ENCODE data around the gene POLA1.
A peak's percentile ranks its signal among the peaks of the same experiment; 100 is the strongest.

The POLA1 gene

GRCh38 chrX:25010784-25011588, 317.3 kb downstream of the POLA1 start:
- no peak for DNase-seq (ENCODE audit: low read depth)

- DNase-seq (ENCODE audit: low read depth): no peak
Observed at GRCh38 chrX:25011589-25012432, 318.1 kb downstream of the POLA1 start.

GRCh38 chrX:25012433-25012735, 318.7 kb downstream of the POLA1 start:
- no peak for DNase-seq (ENCODE audit: low read depth)

GRCh38 chrX:25012793-25013631, 319.3 kb downstream of the POLA1 start:
- DNase-seq (ENCODE audit: low read depth): no peak

- DNase-seq (ENCODE audit: low read depth): no peak
Observed at GRCh38 chrX:25013632-25014365, 320.1 kb downstream of the POLA1 start.

GRCh38 chrX:25014366-25014838, 320.7 kb downstream of the POLA1 start:
- no peak for DNase-seq (ENCODE audit: low read depth)

GRCh38 chrX:25015486-25016360, 322.0 kb downstream of the POLA1 start, which contains the start of gene ARX:
Gene ARX, minus strand, starts transcription at chrX:25015965. Its CDS starts 228 bp downstream, at chrX:25015737.
- peak; percentile 14 for DNase-seq (ENCODE audit: low read depth)

GRCh38 chrX:25016361-25016671, 322.6 kb downstream of the POLA1 start:
- no peak for DNase-seq (ENCODE audit: low read depth)

- DNase-seq (ENCODE audit: low read depth): no peak
Observed at GRCh38 chrX:25016938-25017598, 323.4 kb downstream of the POLA1 start.

GRCh38 chrX:25017667-25018247, 324.0 kb downstream of the POLA1 start:
- no peak for DNase-seq (ENCODE audit: low read depth)

GRCh38 chrX:25018682-25019081, 325.0 kb downstream of the POLA1 start:
- no peak for DNase-seq (ENCODE audit: low read depth)

- no peak for DNase-seq (ENCODE audit: low read depth)
Observed at GRCh38 chrX:25019707-25020390, 326.1 kb downstream of the POLA1 start.

GRCh38 chrX:25020391-25020904, 326.7 kb downstream of the POLA1 start:
- DNase-seq (ENCODE audit: low read depth): no peak

- DNase-seq (ENCODE audit: low read depth): peak; percentile 19
Observed at GRCh38 chrX:25020905-25021449, 327.3 kb downstream of the POLA1 start.

GRCh38 chrX:25022499-25023325, 329.0 kb downstream of the POLA1 start:
- no peak for DNase-seq (ENCODE audit: low read depth)

- DNase-seq (ENCODE audit: low read depth): no peak
Observed at GRCh38 chrX:25023908-25024307, 330.2 kb downstream of the POLA1 start.

- no peak for DNase-seq (ENCODE audit: low read depth)
Observed at GRCh38 chrX:25025615-25026014, 331.9 kb downstream of the POLA1 start.

- DNase-seq (ENCODE audit: low read depth): no peak
Observed at GRCh38 chrX:25026576-25026975, 332.9 kb downstream of the POLA1 start.
